Neural progenitor cell (in vitro differentiated cells): ENCODE measurements around the gene ADCY9. TPM values are rescaled to one million over a fixed set of nuclear protein-coding genes. Genes with fewer than 3 reads are reported as not detected.
"Not testable (repeated sequence)": the region's sequence is repeated elsewhere in the genome, so short reads cannot be mapped to it uniquely, and the experiment has no call there.

Experiments used
- DNase-seq: peaks from one replicate; pipeline ENCODE4 v3.0.0-alpha.2; 2016; ENCODE audit warnings: low spot score
- H2AFZ ChIP-seq: fragments of 200-600 bp; sonication (generic); replicated peaks from 2 replicates; pipeline ENCODE4 v1.6.1; 2016; ENCODE audit warnings: antibody characterized with exemption
- H3F3A ChIP-seq: fragments of 200-600 bp; sonication (generic); 2 replicates; pipeline ENCODE4 v1.6.1; 2016; ENCODE audit warnings: antibody characterized with exemption, low read depth
- H3K27ac ChIP-seq: fragments of 200-600 bp; sonication (generic); 2 replicates; pipeline ENCODE4 v1.5.1; 2016; ENCODE audit warnings: mild to moderate bottlenecking
- H3K27me3 ChIP-seq: fragments of 200-600 bp; sonication (generic); 2 replicates; pipeline ENCODE4 v1.6.1; 2016; ENCODE audit warnings: mild to moderate bottlenecking, moderate library complexity
- H3K36me3 ChIP-seq: fragments of 200-600 bp; sonication (generic); 2 replicates; pipeline ENCODE4 v1.5.1; 2016
- H3K4me1 ChIP-seq: fragments of 200-600 bp; sonication (generic); 2 replicates; pipeline ENCODE4 v1.6.1; 2016; ENCODE audit warnings: mixed run types
- H3K4me2 ChIP-seq: fragments of 200-600 bp; sonication (generic); 2 replicates; pipeline ENCODE4 v1.6.1; 2016
- H3K4me3 ChIP-seq: fragments of 200-600 bp; sonication (generic); 2 replicates; pipeline ENCODE4 v1.5.1; 2016
- H3K79me2 ChIP-seq: fragments of 200-600 bp; sonication (generic); 2 replicates; pipeline ENCODE4 v1.6.1; 2016; ENCODE audit warnings: low read depth
- H3K9ac ChIP-seq: fragments of 200-600 bp; sonication (generic); 2 replicates; pipeline ENCODE4 v1.6.1; 2016
- H3K9me3 ChIP-seq: fragments of 200-600 bp; sonication (generic); 2 replicates; pipeline ENCODE4 v1.5.1; 2016; ENCODE audit warnings: low read depth
- H4K20me1 ChIP-seq: fragments of 200-600 bp; sonication (generic); 2 replicates; pipeline ENCODE4 v1.6.1; 2016; ENCODE audit warnings: low read depth
- H3K27ac Mint-ChIP-seq: 3 replicates; pipeline ENCODE4 v1.8.0; 2021; ENCODE audit warnings: mixed read lengths
- H3K27me3 Mint-ChIP-seq: 2 replicates; pipeline ENCODE4 v1.8.0; 2022; ENCODE audit warnings: low read depth, mild to moderate bottlenecking, inconsistent platforms, moderate library complexity, mixed read lengths; ENCODE audit not compliant: insufficient read depth
- H3K36me3 Mint-ChIP-seq: 3 replicates; pipeline ENCODE4 v1.8.0; 2021; ENCODE audit warnings: mixed read lengths
- H3K4me1 Mint-ChIP-seq: 3 replicates; pipeline ENCODE4 v1.8.0; 2021; ENCODE audit warnings: mixed read lengths
- H3K4me3 Mint-ChIP-seq: 3 replicates; pipeline ENCODE4 v1.8.0; 2021; ENCODE audit warnings: mild to moderate bottlenecking, moderate library complexity, mixed read lengths
- H3K9me3 Mint-ChIP-seq: 3 replicates; pipeline ENCODE4 v1.8.0; 2020; ENCODE audit warnings: mixed read lengths
- CTCF ChIP-seq: fragments of 200-600 bp; sonication (generic); IDR thresholded peaks from 2 replicates; pipeline ENCODE4 v1.5.1; 2017; ENCODE audit warnings: antibody characterized with exemption, mild to moderate bottlenecking
- EZH2 ChIP-seq: fragments of 200-600 bp; sonication (generic); IDR thresholded peaks from 2 replicates; pipeline ENCODE4 v1.6.1; 2017; ENCODE audit warnings: antibody characterized with exemption, mild to moderate bottlenecking, moderate library complexity
- EZH2phosphoT487 ChIP-seq: fragments of 200-600 bp; sonication (generic); IDR thresholded peaks from 2 replicates; pipeline ENCODE4 v1.6.1; 2017; ENCODE audit warnings: antibody characterized with exemption
- total RNA-seq: library from RNA; depleted of rRNA; stranded (reverse); fragments of >200 nt; gene quantifications from 2 replicates; pipeline ENCODE4 v1.2.3, GENCODE V29; 2015; ENCODE audit warnings: low replicate concordance

The ADCY9 gene
- total RNA-seq, 1 donor from 2014 or later, result 1.2 TPM

- Histone ChIP-seq H3K4me3 (no peak overlapping the region), H3K79me2 (no peaks in the 10 kb centered on the region), H3K27ac (no peak overlapping the region), H3K9me3 (no peaks in the 10 kb centered on the region), H4K20me1 (no peaks in the 10 kb centered on the region), H3K36me3 (no peaks in the 10 kb centered on the region), H3K4me1 (peaks cover 6% of the 10 kb centered on the region), H2AFZ (no peak overlapping the region), H3K4me2 (no peak overlapping the region), H3F3A (no peaks in the 10 kb centered on the region), H3K27me3 (no peaks in the 10 kb centered on the region), H3K9ac (no peak overlapping the region)
- no peak for DNase-seq
- Mint-ChIP-seq H3K9me3 (no peaks in the 10 kb centered on the region), H3K4me1 (peaks cover 28% of the 10 kb centered on the region), H3K27ac (no peak overlapping the region), H3K36me3 (peaks cover 2% of the 10 kb centered on the region), H3K27me3 (peaks cover 2% of the 10 kb centered on the region), H3K4me3 (no peak overlapping the region)
- TF ChIP-seq EZH2 (no peak), EZH2phosphoT487 (no peak)
Observed at GRCh38 chr16:4049031-4049430, 67.2 kb downstream of the ADCY9 start.

- Histone ChIP-seq H3K9me3 (no peaks in the 10 kb centered on the region), H3K27me3 (no peaks in the 10 kb centered on the region), H3K36me3 (no peaks in the 10 kb centered on the region), H3K79me2 (no peaks in the 10 kb centered on the region), H3K4me2 (no peak overlapping the region), H4K20me1 (no peaks in the 10 kb centered on the region), H3F3A (no peaks in the 10 kb centered on the region), H3K9ac (no peak overlapping the region), H2AFZ (no peak overlapping the region), H3K4me1 (peaks cover 4% of the 10 kb centered on the region), H3K27ac (no peak overlapping the region), H3K4me3 (no peak overlapping the region)
- no peak for TF ChIP-seq EZH2phosphoT487
- no peak for TF ChIP-seq EZH2
- no peak for TF ChIP-seq CTCF
- Mint-ChIP-seq H3K4me1 (peaks cover 23% of the 10 kb centered on the region), H3K27ac (no peak overlapping the region), H3K9me3 (no peaks in the 10 kb centered on the region), H3K27me3 (peaks cover 2% of the 10 kb centered on the region), H3K36me3 (peaks cover 2% of the 10 kb centered on the region), H3K4me3 (no peak overlapping the region)
- no peak for DNase-seq
Observed at GRCh38 chr16:4048481-4048880, 67.8 kb downstream of the ADCY9 start.

GRCh38 chr16:4046221-4046620 lies 70.0 kb downstream of the ADCY9 start:
- Histone ChIP-seq H3K9ac (no peak overlapping the region), H3K27me3 (no peaks in the 10 kb centered on the region), H3K4me1 (no peaks in the 10 kb centered on the region), H4K20me1 (no peaks in the 10 kb centered on the region), H3K79me2 (no peaks in the 10 kb centered on the region), H3K9me3 (no peaks in the 10 kb centered on the region), H3K4me2 (no peak overlapping the region), H2AFZ (no peak overlapping the region), H3K27ac (no peak overlapping the region), H3K36me3 (no peaks in the 10 kb centered on the region), H3K4me3 (no peak overlapping the region), H3F3A (no peaks in the 10 kb centered on the region)
- Mint-ChIP-seq H3K9me3 (no peaks in the 10 kb centered on the region), H3K4me1 (peaks cover 6% of the 10 kb centered on the region), H3K4me3 (no peak overlapping the region), H3K27me3 (peaks cover 2% of the 10 kb centered on the region), H3K27ac (no peak overlapping the region), H3K36me3 (peaks cover 2% of the 10 kb centered on the region)
- TF ChIP-seq EZH2 (no peak), CTCF (no peak), EZH2phosphoT487 (no peak)
- no peak for DNase-seq

GRCh38 chr16:4045561-4045960 lies 70.7 kb downstream of the ADCY9 start:
- not testable (repeated sequence) for H4K20me1 ChIP-seq, H3K36me3 Mint-ChIP-seq, H3K27ac ChIP-seq, H3K4me1 ChIP-seq, H3K9me3 ChIP-seq, H3K27me3 ChIP-seq, H3K27me3 Mint-ChIP-seq, H3K36me3 ChIP-seq, H3K4me3 ChIP-seq, H3K79me2 ChIP-seq, H3K4me3 Mint-ChIP-seq, H3K27ac Mint-ChIP-seq, H3K9ac ChIP-seq, H2AFZ ChIP-seq, DNase-seq, H3K4me1 Mint-ChIP-seq, H3K9me3 Mint-ChIP-seq, H3F3A ChIP-seq, H3K4me2 ChIP-seq
